C4-2B (cell line): ENCODE measurements around the gene STRN3.

Experiments
- H3K27ac ChIP-seq: fragments of 450-650 bp; 2 replicates; pipeline ENCODE4 v1.5.1; 2017
- ZFX ChIP-seq: fragments of 450-650 bp; IDR thresholded peaks from 2 replicates; pipeline ENCODE4 v1.6.1; 2017
- TF ChIP-seq, protein P1 (sequence below): fragments of 450-650 bp; conservative IDR thresholded peaks from 2 replicates; pipeline ENCODE4 v1.5.1; 2017; ENCODE audit warnings: mild to moderate bottlenecking

Gene STRN3

GRCh38 chr14:30998100-30998706 is 28.0 kb downstream of the STRN3 start:
- TF ChIP-seq ZFX, result no peak
- TF ChIP-seq, protein P1, sequence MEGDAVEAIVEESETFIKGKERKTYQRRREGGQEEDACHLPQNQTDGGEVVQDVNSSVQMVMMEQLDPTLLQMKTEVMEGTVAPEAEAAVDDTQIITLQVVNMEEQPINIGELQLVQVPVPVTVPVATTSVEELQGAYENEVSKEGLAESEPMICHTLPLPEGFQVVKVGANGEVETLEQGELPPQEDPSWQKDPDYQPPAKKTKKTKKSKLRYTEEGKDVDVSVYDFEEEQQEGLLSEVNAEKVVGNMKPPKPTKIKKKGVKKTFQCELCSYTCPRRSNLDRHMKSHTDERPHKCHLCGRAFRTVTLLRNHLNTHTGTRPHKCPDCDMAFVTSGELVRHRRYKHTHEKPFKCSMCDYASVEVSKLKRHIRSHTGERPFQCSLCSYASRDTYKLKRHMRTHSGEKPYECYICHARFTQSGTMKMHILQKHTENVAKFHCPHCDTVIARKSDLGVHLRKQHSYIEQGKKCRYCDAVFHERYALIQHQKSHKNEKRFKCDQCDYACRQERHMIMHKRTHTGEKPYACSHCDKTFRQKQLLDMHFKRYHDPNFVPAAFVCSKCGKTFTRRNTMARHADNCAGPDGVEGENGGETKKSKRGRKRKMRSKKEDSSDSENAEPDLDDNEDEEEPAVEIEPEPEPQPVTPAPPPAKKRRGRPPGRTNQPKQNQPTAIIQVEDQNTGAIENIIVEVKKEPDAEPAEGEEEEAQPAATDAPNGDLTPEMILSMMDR, result no peak
- no peak overlapping the region for H3K27ac ChIP-seq

DNA sequence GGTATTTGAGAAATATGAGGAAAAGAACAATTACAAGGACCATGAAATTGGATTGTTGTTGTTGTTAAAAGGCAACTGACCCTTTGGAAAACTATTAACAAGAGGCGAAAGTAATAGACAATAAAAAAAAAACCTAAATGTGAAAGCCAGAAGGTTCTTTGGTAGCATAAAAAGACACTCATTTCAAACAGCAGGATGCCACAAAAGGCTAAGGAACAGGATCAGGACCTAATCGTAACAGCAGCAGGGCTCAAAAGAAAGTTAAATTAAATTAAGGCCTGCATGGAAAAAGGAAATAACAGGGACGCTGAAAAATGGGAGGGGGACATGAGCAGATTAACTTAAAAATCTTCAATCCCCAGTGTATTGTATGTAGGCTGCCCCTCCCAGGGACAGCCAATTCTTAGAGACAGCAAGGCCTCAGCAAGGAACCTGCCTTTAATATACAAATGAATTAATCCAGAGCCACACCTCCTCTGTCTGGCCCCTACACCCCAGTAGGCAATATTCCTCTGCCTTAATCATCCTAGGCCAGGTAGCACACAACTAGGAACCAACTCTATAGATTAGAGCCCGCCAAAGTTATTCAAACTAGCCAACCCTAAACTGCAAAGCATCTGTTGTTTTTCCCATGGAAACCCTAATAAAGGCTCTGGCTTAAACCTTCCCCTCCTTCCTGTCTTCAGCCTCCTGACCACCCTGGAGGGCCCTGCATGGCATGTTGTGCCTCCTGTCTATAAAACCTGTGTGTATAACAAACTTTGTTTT is 29.1 kb downstream of the STRN3 start:
- H3K27ac ChIP-seq, result no peak overlapping the region
- TF ChIP-seq ZFX, result no peak
- TF ChIP-seq, protein P1, result no peak

DNA sequence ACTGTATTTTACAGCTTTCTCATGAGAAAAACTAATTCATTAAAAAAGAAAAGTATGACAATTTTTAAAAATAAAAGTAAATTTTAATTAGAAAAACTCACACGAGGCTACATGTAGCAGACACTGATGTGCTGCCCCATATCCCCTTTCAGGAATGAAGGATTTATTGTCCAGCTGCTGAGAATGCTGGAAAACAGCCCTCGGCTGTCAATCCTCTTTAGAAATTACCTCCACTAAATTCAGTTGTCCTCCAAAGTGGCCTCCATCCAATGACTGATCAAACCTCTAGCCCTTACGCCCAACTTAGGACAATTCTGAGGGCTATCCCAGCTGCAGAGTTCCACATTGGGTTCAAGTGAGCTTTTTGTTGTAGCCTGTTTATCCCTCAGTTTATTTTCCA is 30.5 kb downstream of the STRN3 start:
- no peak overlapping the region for H3K27ac ChIP-seq
- TF ChIP-seq, protein P1, result no peak
- no peak for TF ChIP-seq ZFX

DNA sequence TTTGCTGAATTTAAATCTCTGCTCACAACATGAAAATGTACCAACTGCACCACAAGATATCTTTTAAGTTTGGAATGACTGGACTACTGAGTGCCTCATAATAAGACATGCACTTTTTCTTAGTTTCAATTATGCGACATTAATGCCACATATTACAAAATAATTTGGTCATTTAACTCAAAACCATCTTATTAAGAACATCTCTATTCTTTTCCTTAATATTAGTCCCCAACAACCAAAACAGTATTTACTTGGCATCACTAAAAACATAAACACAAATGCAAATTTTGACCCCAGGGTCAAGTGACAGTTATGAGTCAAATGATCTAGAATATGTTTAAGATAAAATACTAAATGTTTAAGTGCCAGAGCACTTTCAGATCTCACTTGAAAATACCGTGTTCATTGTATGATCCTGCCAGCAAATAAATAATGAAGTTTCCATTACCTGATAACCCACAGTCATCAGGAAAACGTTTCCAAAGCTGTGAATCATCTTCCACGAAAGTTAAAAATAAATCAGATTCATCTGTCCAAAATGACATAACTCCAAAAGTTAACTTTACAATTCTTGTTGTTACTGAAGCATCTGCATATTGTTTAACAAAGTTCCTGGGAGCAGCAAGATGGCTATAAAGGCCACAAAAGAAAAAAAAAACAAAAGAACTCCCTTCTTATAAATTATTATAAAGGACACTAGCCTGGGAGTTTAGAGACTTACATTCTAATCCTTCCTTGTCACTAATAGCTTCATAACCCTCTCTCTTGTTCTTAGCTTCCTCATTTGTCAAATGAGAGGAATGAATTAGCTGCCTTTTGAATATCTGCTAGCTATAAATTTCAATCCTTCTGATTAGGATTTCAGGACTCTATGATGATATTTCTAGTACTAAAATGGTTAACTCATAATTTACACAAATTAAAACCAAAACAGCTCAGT is 31.2 kb downstream of the STRN3 start:
- TF ChIP-seq, protein P1, result no peak
- TF ChIP-seq ZFX, result no peak
- no peak overlapping the region for H3K27ac ChIP-seq

- TF ChIP-seq, protein P1, result no peak
- no peak for TF ChIP-seq ZFX
- H3K27ac ChIP-seq, result no peak overlapping the region
Measured at GRCh38 chr14:30993071-30993470, 33.1 kb downstream of the STRN3 start.

DNA sequence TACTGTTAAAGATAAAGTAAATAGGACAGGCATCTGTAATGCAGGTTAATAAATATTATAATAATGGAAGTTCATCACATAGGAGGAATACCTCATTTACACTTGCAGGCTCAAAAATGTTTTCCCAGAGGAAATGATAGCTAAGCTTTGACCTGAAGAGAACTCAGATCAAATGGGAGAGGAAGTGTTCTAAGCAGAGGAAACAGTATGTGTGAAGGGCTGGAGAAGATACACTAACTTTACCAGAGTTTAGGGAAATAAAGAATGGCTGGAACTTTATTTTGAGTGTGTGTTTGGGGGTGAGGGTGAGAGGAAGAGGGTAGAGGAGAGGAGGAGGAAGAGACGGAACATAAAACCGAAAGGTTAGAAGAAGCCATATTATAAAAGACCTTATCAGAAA is 34.8 kb downstream of the STRN3 start:
- TF ChIP-seq, protein P1, result no peak
- TF ChIP-seq ZFX, result no peak
- H3K27ac ChIP-seq, result no peak overlapping the region
